ENCODE results near the gene RAB3GAP2. TPM values are rescaled to one million over a fixed set of nuclear protein-coding genes. Genes with fewer than 3 reads are reported as not detected.
"Not testable (repeated sequence)": the region's sequence is repeated elsewhere in the genome, so short reads cannot be mapped to it uniquely, and the experiment has no call there.

RAB3GAP2 gene
- polyA plus RNA-seq, 3 donors from 2014 or later: 12.0 to 33.8 (median 18.6) TPM

DNA sequence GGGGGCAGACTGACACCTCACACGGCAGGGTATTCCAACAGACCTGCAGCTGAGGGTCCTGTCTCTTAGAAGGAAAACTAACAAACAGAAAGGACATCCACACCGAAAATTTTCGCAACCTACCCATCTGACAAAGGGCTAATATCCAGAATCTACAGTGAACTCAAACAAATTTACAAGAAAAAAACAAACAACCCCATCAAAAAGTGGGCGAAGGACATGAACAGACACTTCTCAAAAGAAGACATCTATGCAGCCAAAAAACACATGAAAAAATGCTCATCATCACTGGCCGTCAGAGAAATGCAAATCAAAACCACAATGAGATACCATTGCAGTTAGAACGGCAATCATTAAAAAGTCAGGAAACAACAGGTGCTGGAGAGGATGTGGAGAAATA lies 26.4 kb downstream of the RAB3GAP2 start:
- H3K27me3 Mint-ChIP-seq (ENCODE audit: low read depth in 3 of 3); H3K27ac Mint-ChIP-seq; H3K4me3 Mint-ChIP-seq; DNase-seq: not testable (repeated sequence)
- H3K36me3 Mint-ChIP-seq: peaks cover 36 to 55% (median 36%) of the 10 kb centered on the region in 3 donors
- peaks cover 0 to 21% (median 11%) of the 10 kb centered on the region in 6 donors for H3K9me3 Mint-ChIP-seq
- H3K4me1 Mint-ChIP-seq: peaks cover 26 to 67% of the 10 kb centered on the region in 2 donors

DNA sequence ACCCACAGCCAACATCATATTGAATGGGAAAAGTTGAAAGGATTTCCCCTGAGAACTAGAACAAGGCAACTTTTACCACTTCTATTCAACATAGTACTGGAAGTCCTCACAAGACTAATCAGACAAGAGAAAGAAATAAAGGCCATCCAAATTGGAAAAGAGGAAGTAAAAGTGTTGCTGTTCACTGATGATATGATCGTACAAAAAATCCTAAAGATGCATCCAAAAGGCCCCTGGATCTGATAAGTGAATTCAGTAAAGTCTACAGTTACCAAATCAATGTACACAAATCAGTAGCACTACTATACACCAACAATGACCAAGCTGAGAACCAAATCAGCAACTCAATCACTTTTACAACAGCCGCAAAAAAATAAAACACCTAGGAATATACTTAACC lies 28.3 kb downstream of the RAB3GAP2 start:
- H3K27me3 Mint-ChIP-seq (ENCODE audit: low read depth in 3 of 3): peaks cover 0 to under 1% (median 0%) of the 10 kb centered on the region in 3 donors
- peaks cover 17 to 39% (median 19%) of the 10 kb centered on the region in 3 donors for H3K36me3 Mint-ChIP-seq
- H3K9me3 Mint-ChIP-seq: peaks cover 0 to 16% (median 6%) of the 10 kb centered on the region in 6 donors
- H3K27ac Mint-ChIP-seq: no peak overlapping the region
- H3K4me3 Mint-ChIP-seq: no peak overlapping the region
- DNase-seq: no peak
- H3K4me1 Mint-ChIP-seq: peaks cover 21 to 61% of the 10 kb centered on the region in 2 donors

DNA sequence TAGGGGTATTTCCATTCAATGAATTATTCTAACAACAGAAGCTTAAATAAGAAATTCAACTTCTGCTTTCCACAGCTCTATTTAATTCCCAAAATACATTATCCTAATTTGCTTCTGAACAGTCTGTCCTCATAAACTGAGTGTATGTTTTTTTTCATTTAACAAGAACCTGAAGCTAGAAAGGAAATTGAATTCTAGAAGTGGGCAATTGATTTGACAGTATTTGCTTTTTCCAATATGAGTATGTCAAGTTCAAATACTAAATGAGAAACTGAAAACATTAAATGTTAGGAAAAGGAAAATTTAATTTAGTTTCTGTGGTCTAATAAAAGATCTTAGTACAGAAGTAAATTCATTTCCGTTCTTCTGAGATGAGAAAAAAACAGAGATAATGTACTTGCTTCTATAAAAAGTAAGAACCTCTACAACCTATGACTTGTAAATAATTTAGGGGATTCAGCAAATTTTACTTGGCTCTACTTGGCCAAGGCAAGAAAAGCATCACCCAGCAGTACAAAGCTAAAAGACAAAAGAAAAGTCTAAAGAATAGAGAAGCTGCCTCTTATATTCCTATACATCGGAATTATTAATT lies 31.1 kb downstream of the RAB3GAP2 start:
- DNase-seq: no peak
- peak overlapping the region in 1 of 6 donors; percentile 24 for H3K27ac Mint-ChIP-seq
- peaks cover 0 to 5% (median under 1%) of the 10 kb centered on the region in 6 donors for H3K9me3 Mint-ChIP-seq
- H3K36me3 Mint-ChIP-seq: peaks cover 0 to 20% (median 4%) of the 10 kb centered on the region in 3 donors
- H3K27me3 Mint-ChIP-seq (ENCODE audit: low read depth in 3 of 3): no peaks in the 10 kb centered on the region
- no peak overlapping the region for H3K4me3 Mint-ChIP-seq
- peaks cover 24 to 48% of the 10 kb centered on the region in 2 donors for H3K4me1 Mint-ChIP-seq

DNA sequence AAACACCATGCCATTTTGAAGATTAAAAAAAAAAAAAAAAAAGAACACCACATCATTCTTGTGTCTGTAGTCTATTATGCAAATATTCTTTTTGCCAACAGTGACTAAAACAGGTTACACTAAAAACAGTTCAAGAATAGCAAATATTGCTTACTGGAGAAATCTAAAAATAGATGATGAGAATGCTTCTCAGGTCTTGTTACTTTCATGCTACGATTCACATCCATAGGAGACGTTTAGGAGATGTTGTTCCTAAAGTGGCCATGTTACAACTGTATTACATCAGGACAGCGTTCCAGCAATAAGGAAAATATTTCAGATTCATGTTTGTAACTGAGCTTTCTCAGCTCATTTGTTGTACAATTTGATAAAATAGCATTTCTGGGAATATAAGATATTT lies 32.3 kb downstream of the RAB3GAP2 start:
- peaks cover 22 to 47% of the 10 kb centered on the region in 2 donors for H3K4me1 Mint-ChIP-seq
- H3K27me3 Mint-ChIP-seq (ENCODE audit: low read depth in 3 of 3): no peaks in the 10 kb centered on the region
- peaks cover 0 to 3% (median 0%) of the 10 kb centered on the region in 6 donors for H3K9me3 Mint-ChIP-seq
- DNase-seq: no peak
- no peak overlapping the region for H3K4me3 Mint-ChIP-seq
- H3K36me3 Mint-ChIP-seq: peaks cover 0 to 16% (median 3%) of the 10 kb centered on the region in 3 donors
- no peak overlapping the region for H3K27ac Mint-ChIP-seq

DNA sequence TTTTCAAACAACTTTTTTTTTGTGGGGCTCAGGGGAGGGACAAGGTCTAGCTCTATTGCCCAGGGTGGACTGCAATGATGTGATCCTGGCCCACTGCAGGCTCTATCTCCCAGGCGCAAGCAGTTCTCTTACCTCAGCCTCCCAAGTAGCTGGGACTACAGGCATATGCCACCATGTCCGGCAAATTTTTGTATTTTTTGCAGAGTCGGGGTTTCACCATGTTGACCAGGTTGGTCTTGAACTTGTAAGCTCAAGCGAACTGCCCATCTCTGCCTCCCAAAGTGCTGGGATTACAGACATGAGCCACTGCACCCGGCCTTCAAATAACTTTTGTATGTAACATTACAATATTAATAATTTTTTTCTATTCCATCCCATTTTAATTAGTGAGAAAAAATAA lies 33.0 kb downstream of the RAB3GAP2 start:
- Mint-ChIP-seq H3K4me1 (peaks cover 20 to 46% of the 10 kb centered on the region in 2 donors), H3K4me3 (no peak overlapping the region), H3K36me3 (peaks cover 0 to 8% (median 0%) of the 10 kb centered on the region in 3 donors), H3K9me3 (no peaks in the 10 kb centered on the region), H3K27me3 (ENCODE audit: low read depth in 3 of 3) (no peaks in the 10 kb centered on the region), H3K27ac (no peak overlapping the region)
- no peak for DNase-seq

DNA sequence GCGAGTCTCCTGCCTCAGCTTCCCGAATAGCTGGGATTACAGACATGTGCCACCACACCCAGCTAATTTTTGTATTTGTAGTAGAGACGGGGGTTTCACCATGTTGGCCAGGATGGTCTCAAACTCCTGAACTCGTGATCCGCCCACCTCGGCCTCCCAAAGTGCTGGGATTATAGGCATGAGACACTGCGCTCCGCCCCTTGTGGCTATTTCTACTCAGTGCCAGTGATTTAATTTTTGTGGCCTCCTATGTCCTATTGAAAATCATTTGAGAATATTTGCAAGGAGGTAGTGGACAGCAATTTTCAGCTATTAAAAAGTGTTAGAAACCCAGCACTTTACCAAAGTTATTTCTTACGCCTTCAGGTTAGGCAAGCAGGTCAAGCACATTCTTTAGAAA lies 36.0 kb downstream of the RAB3GAP2 start:
- H3K4me3 Mint-ChIP-seq; H3K27me3 Mint-ChIP-seq (ENCODE audit: low read depth in 3 of 3); DNase-seq; H3K9me3 Mint-ChIP-seq; H3K27ac Mint-ChIP-seq: not testable (repeated sequence)
- H3K4me1 Mint-ChIP-seq: peaks cover 13 to 28% of the 10 kb centered on the region in 2 donors
- H3K36me3 Mint-ChIP-seq: peaks cover 0 to 12% (median 0%) of the 10 kb centered on the region in 3 donors

DNA sequence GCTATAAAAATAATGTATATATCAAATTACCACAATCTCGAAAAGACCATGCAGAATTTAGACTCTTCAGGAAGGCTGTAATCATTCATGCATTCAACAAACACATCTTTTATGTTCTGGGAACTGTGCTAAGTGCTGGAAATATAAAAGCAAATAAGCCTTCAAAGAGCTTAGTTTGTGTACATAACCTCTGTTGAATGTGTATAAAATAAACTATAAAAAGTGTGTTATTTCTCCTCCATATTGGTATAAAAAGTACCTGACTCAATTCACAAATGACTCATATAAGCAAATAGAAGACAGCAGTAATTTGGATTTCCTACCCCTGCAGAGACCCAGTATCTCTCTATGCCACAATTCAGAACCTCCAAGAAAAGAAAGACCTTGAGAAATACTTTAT lies 36.8 kb downstream of the RAB3GAP2 start:
- H3K9me3 Mint-ChIP-seq: no peaks in the 10 kb centered on the region
- no peak overlapping the region for H3K4me3 Mint-ChIP-seq
- no peak overlapping the region for H3K27ac Mint-ChIP-seq

DNA sequence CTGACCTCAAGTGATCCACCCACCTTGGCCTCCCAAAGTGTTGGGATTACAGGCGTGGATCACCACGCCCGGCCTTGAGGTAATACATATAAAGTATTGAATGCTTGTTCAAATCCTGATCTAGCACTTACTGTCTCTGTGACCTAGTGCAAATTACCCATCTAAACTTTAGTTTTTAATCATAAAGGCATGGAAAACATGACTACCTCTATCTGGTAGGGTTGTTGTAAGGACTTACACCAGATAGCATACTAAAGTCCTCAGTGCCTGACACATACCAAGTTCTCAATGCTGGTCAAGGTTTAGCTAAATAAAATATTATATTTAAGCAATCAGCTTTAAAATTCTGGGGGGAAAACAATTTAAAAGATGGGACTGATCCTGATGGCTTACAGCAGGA lies 38.3 kb downstream of the RAB3GAP2 start:
- Mint-ChIP-seq H3K9me3 (no peaks in the 10 kb centered on the region), H3K4me3 (no peak overlapping the region), H3K27ac (no peak overlapping the region), H3K27me3 (ENCODE audit: low read depth in 3 of 3) (no peaks in the 10 kb centered on the region), H3K4me1 (peaks cover 16 to 32% of the 10 kb centered on the region in 2 donors), H3K36me3 (peaks cover 0 to 24% (median 3%) of the 10 kb centered on the region in 3 donors)
- DNase-seq: no peak

More for the DNA sequence above, 36.8 kb downstream of the RAB3GAP2 start:
- DNase-seq: no peak
- no peaks in the 10 kb centered on the region for H3K27me3 Mint-ChIP-seq (ENCODE audit: low read depth in 3 of 3)
- peaks cover 16 to 28% of the 10 kb centered on the region in 2 donors for H3K4me1 Mint-ChIP-seq
- peaks cover 0 to 20% (median 3%) of the 10 kb centered on the region in 3 donors for H3K36me3 Mint-ChIP-seq

DNA sequence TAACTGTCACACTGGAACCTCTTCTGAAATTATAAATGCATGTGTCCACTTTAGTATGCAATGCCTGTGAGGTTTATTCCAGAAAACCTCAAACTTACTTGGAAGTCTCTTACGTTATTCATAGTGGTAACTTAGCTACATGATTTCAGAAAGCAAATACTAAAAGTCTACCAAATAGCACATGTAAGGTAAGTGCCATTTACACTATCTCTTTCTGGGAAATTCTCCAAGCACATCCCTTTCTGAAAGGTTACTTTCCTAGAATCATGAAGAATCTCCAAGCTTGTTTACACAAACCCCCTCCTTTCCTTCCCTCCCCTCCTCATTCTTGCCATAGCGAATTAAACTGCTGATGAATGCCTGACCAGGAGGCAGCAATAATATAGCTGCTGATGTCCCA lies 42.5 kb downstream of the RAB3GAP2 start:
- no peak overlapping the region for H3K4me3 Mint-ChIP-seq
- no peak for DNase-seq
- peaks cover 0 to 24% (median 3%) of the 10 kb centered on the region in 3 donors for H3K36me3 Mint-ChIP-seq
- H3K27ac Mint-ChIP-seq: no peak overlapping the region
- H3K4me1 Mint-ChIP-seq: peaks cover 28 to 66% of the 10 kb centered on the region in 2 donors
- peaks cover 0 to 3% (median 0%) of the 10 kb centered on the region in 3 donors for H3K27me3 Mint-ChIP-seq (ENCODE audit: low read depth in 3 of 3)
- H3K9me3 Mint-ChIP-seq: no peaks in the 10 kb centered on the region

DNA sequence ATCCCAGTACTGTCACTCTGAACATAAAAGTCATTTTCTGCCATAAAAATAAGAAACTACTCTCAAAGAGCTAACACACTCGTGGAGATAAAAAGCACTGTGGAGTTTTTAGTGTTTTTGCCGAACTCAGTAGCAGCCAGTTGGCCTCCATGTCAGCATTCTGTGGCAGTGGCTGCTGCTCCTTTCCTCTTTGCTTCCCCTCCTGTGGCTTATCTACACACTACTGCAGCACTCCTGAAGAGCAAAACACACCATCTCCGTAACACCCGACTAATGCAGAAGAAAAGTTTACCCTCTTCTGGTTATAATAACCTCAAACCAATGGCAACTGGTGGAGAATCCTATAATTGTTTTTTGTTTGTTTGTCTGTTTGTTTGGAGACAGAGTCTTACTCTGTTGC lies 44.9 kb downstream of the RAB3GAP2 start:
- H3K9me3 Mint-ChIP-seq: no peaks in the 10 kb centered on the region
- H3K4me3 Mint-ChIP-seq: no peak overlapping the region
- peaks cover 0 to 20% (median 3%) of the 10 kb centered on the region in 3 donors for H3K36me3 Mint-ChIP-seq
- H3K27me3 Mint-ChIP-seq (ENCODE audit: low read depth in 3 of 3): peaks cover 0 to 3% (median 0%) of the 10 kb centered on the region in 3 donors
- peaks cover 30 to 81% of the 10 kb centered on the region in 2 donors for H3K4me1 Mint-ChIP-seq
- no peak overlapping the region for H3K27ac Mint-ChIP-seq
- DNase-seq: no peak

DNA sequence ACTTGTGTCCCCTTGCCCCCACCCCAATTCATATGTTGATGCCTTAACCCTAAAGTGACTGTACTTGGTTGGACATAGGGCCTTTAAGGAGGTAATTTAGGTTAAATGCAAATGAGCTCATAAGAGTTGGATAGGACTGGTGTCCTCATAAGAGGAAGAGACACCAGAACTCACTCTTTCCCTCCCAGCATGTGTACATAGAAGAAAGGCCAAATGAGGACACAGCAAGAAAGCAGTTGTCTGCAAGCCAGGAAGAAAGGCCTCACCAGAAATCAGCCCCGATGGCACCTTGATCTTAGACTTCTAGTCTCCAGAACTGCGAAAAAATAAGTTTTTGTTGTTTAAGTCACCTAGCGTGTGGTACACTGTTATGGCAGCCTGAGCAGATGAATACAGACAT lies 45.5 kb downstream of the RAB3GAP2 start:
- peaks cover 0 to 17% (median 3%) of the 10 kb centered on the region in 3 donors for H3K36me3 Mint-ChIP-seq
- peak overlapping the region in 2 of 6 donors; percentile 5 to 46 for H3K27ac Mint-ChIP-seq
- H3K9me3 Mint-ChIP-seq: no peaks in the 10 kb centered on the region
- peaks cover 30 to 84% of the 10 kb centered on the region in 2 donors for H3K4me1 Mint-ChIP-seq
- no peak for DNase-seq
- H3K4me3 Mint-ChIP-seq: no peak overlapping the region
- H3K27me3 Mint-ChIP-seq (ENCODE audit: low read depth in 3 of 3): peaks cover 0 to 3% (median 0%) of the 10 kb centered on the region in 3 donors

DNA sequence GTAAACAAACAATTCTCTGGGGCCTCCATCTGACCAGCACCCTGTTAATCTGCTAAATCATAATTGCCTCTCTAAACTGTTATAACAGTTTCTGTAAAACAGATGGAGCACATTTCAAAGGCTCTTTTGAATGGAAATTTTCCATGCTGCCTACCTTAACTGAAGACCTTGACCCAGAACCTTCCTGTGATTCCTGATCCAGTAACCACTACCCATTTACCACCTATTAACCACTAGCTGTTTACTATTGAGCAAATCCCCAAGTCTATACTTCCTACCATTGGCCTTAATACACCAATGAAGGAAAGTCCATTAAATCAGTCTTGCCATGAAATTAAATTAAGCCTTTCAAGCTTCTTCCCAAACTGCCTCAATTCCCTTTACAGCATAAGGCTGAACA lies 46.3 kb downstream of the RAB3GAP2 start:
- Mint-ChIP-seq H3K4me3 (no peak overlapping the region), H3K4me1 (peaks cover 28 to 86% of the 10 kb centered on the region in 2 donors), H3K27ac (peak overlapping the region in 1 of 6 donors; percentile 14)

DNA sequence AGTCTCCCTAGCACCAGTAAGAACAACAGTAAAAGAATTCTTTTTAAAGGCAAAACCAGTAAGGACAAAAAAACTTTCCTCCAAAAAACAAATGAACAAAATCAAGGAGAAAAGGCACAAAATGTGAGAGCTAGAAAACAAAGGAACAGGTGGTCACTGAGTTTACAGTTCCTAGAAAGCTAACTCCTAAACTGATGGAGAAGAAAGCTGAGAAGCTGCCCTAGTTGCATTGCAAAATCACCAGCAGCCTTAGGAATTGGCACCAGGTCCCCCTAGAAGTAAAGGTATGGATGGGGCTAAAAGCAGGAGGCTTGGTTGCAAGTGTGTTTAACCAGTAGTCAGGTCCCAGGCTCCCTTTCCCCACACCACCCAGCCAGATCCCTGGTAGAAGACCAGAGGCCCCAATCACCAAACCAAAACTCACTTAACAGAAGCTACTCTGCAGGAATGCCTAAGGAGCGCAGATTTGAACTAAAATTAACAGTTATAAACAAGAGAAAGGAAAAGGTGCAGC lies 47.6 kb downstream of the RAB3GAP2 start:
- Mint-ChIP-seq H3K36me3 (no peaks in the 10 kb centered on the region), H3K4me1 (peaks cover 25 to 88% of the 10 kb centered on the region in 2 donors), H3K4me3 (no peak overlapping the region), H3K27ac (peak overlapping the region in 2 of 6 donors; percentile 32 to 49), H3K9me3 (no peaks in the 10 kb centered on the region), H3K27me3 (ENCODE audit: low read depth in 3 of 3) (peaks cover 0 to 4% (median 0%) of the 10 kb centered on the region in 3 donors)
- DNase-seq: no peak

More for the DNA sequence above, 46.3 kb downstream of the RAB3GAP2 start:
- peaks cover 0 to 3% (median 0%) of the 10 kb centered on the region in 3 donors for H3K27me3 Mint-ChIP-seq (ENCODE audit: low read depth in 3 of 3)
- H3K9me3 Mint-ChIP-seq: no peaks in the 10 kb centered on the region
- peaks cover 0 to 9% (median 3%) of the 10 kb centered on the region in 3 donors for H3K36me3 Mint-ChIP-seq
- DNase-seq: no peak

DNA sequence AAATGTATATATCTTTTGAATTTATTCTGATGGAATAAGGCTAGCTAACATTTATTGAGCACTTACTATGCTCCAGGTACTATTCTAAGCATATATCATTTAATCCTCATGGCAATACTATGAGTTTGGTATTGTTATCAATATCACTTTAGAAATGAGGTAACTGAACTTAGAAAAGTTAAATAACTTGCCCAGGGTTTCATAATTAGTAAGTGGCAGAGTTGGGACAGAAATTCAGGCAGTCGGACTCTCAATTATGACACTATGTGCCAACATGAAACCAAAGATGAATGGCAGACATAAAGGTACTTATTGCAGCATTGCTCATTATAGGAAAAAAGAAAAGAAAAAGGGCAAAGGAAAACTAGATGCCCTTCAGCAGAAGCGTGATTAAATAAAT lies 48.2 kb downstream of the RAB3GAP2 start:
- H3K4me1 Mint-ChIP-seq: peaks cover 28 to 94% of the 10 kb centered on the region in 2 donors
- no peak overlapping the region for H3K4me3 Mint-ChIP-seq
- no peaks in the 10 kb centered on the region for H3K36me3 Mint-ChIP-seq
- peaks cover 0 to 4% (median 0%) of the 10 kb centered on the region in 3 donors for H3K27me3 Mint-ChIP-seq (ENCODE audit: low read depth in 3 of 3)
- H3K9me3 Mint-ChIP-seq: no peaks in the 10 kb centered on the region
- no peak overlapping the region for H3K27ac Mint-ChIP-seq
- no peak for DNase-seq
